Measurements from ENCODE around the gene CBX4. TPM values are rescaled to one million over a fixed set of nuclear protein-coding genes. Genes with fewer than 3 reads are reported as not detected.

Gene CBX4
- total and polyA plus RNA-seq, 2 experiments from 2014 or later, result 1.2 to 18.9 TPM

- Histone ChIP-seq H3K9me3 (ENCODE audit: low read depth) (no peaks in the 10 kb centered on the region), H2AFZ (no peak overlapping the region), H3K9me2 (ENCODE audit: insufficient read depth) (no peaks in the 10 kb centered on the region), H4K20me1 (ENCODE audit: insufficient read depth) (no peaks in the 10 kb centered on the region), H3K36me3 (ENCODE audit: low read depth) (no peaks in the 10 kb centered on the region), H3K27ac (no peak overlapping the region), H3K79me2 (ENCODE audit: insufficient read depth) (no peaks in the 10 kb centered on the region), H3K9ac (no peak overlapping the region), H3K4me2 (ENCODE audit: unreplicated experiment) (no peak overlapping the region), H3F3A (ENCODE audit: insufficient read depth) (no peaks in the 10 kb centered on the region), H3K4me1 (ENCODE audit: insufficient read depth) (no peaks in the 10 kb centered on the region), H3K27me3 (replicated peaks; ENCODE audit: insufficient read depth) (peaks cover 75% of the 10 kb centered on the region), H3K4me3 (no peak overlapping the region)
- DNase-seq, result peak; percentile 52
- 3 to 6% methylated on average over 9 to 53 of the region's 89 CpGs for WGBS, 2 experiments (ENCODE audit: low coverage in 1 of 2, low lambda C conversion rate in 2 of 2, missing lambda C conversion rate in 2 of 2)
- in situ Hi-C loops (cut with MboI), result no loop called here
- TF ChIP-seq EZH2 (IDR thresholded peaks at IDR 0.05; ENCODE audit: insufficient read depth, poor library complexity, severe bottlenecking), result no peak
- TF ChIP-seq EZH2phosphoT487 (IDR thresholded peaks at IDR 0.05; ENCODE audit: insufficient read depth, low read depth), result no peak
Observed at GRCh38 chr17:79813297-79814126, 25.7 kb downstream of the CBX4 start.

GRCh38 chr17:79812353-79813258, 26.6 kb downstream of the CBX4 start:
- no peaks in the 10 kb centered on the region for H3F3A ChIP-seq (ENCODE audit: insufficient read depth)
- H3K79me2 ChIP-seq (ENCODE audit: insufficient read depth), result no peaks in the 10 kb centered on the region
- H3K27ac ChIP-seq, result no peak overlapping the region
- H3K9ac ChIP-seq, result no peak overlapping the region
- no peaks in the 10 kb centered on the region for H3K36me3 ChIP-seq (ENCODE audit: low read depth)
- no peaks in the 10 kb centered on the region for H3K4me1 ChIP-seq (ENCODE audit: insufficient read depth)
- no peak for DNase-seq
- peaks cover 77% of the 10 kb centered on the region for H3K27me3 ChIP-seq (replicated peaks; ENCODE audit: insufficient read depth)
- no peaks in the 10 kb centered on the region for H3K9me2 ChIP-seq (ENCODE audit: insufficient read depth)
- in situ Hi-C loops (cut with MboI), result no loop called here
- no peaks in the 10 kb centered on the region for H4K20me1 ChIP-seq (ENCODE audit: insufficient read depth)
- no peak overlapping the region for H3K4me3 ChIP-seq
- no peak overlapping the region for H3K4me2 ChIP-seq (ENCODE audit: unreplicated experiment)
- 5 to 6% methylated on average over 47 to 59 of the region's 72 CpGs for WGBS, 2 experiments (ENCODE audit: low coverage in 1 of 2, low lambda C conversion rate in 2 of 2, missing lambda C conversion rate in 2 of 2)
- H3K9me3 ChIP-seq (ENCODE audit: low read depth), result no peaks in the 10 kb centered on the region
- TF ChIP-seq EZH2 (IDR thresholded peaks at IDR 0.05; ENCODE audit: insufficient read depth, poor library complexity, severe bottlenecking) (peak; percentile 93), EZH2phosphoT487 (IDR thresholded peaks at IDR 0.05; ENCODE audit: insufficient read depth, low read depth) (no peak)
- H2AFZ ChIP-seq, result no peak overlapping the region

- DNase-seq, result no peak
- in situ Hi-C loops (cut with MboI), result no loop called here
- no peaks in the 10 kb centered on the region for H4K20me1 ChIP-seq (ENCODE audit: insufficient read depth)
- H3K27ac ChIP-seq, result no peak overlapping the region
- no peak overlapping the region for H2AFZ ChIP-seq
- TF ChIP-seq EZH2phosphoT487 (IDR thresholded peaks at IDR 0.05; ENCODE audit: insufficient read depth, low read depth) (peak; percentile 70; the same call in 1 of the 2 replicates), EZH2 (IDR thresholded peaks at IDR 0.05; ENCODE audit: insufficient read depth, poor library complexity, severe bottlenecking) (peak; percentile 96)
- WGBS, 2 experiments (ENCODE audit: low coverage in 1 of 2, low lambda C conversion rate in 2 of 2, missing lambda C conversion rate in 2 of 2), result 9 to 10% methylated on average over 20 of the region's 20 CpGs
- no peaks in the 10 kb centered on the region for H3K9me2 ChIP-seq (ENCODE audit: insufficient read depth)
- no peaks in the 10 kb centered on the region for H3K4me1 ChIP-seq (ENCODE audit: insufficient read depth)
- peaks cover 77% of the 10 kb centered on the region for H3K27me3 ChIP-seq (replicated peaks; ENCODE audit: insufficient read depth)
- no peaks in the 10 kb centered on the region for H3K9me3 ChIP-seq (ENCODE audit: low read depth)
- no peak overlapping the region for H3K4me3 ChIP-seq
- H3K79me2 ChIP-seq (ENCODE audit: insufficient read depth), result no peaks in the 10 kb centered on the region
- H3K4me2 ChIP-seq (ENCODE audit: unreplicated experiment), result no peak overlapping the region
- H3K9ac ChIP-seq, result no peak overlapping the region
- H3K36me3 ChIP-seq (ENCODE audit: low read depth), result no peaks in the 10 kb centered on the region
- no peaks in the 10 kb centered on the region for H3F3A ChIP-seq (ENCODE audit: insufficient read depth)
Observed at GRCh38 chr17:79811868-79812352, 27.3 kb downstream of the CBX4 start.

Measured in GM23248 (cell line).